ENCODE data around the gene MTUS2. TPM values are rescaled to one million over a fixed set of nuclear protein-coding genes. Genes with fewer than 3 reads are reported as not detected.

MTUS2 gene
- total and polyA plus RNA-seq, 9 of the 15 experiments (the other 6 are each of a cell fraction or from before 2014, with no cell fraction given) = 0.01 to 0.28 (median 0.06) TPM; not detected in 1

DNA sequence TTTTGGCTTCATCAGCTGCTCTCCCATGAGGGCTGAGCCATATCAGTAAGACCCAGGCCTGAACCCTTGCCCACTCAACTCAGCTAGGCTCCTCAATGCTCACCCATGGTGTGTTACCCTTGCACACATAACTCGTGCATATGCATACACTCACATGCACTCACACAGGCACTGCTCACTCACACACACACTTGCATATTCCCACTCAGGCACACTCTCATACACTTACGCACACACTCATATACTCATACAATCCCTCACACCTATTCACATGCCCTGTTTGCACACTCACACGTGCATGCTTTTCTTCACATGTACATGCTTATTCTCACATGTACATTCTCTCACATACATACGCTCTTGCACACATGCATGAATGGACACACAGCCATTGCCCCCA is 681.5 kb downstream of the MTUS2 start (continued):
- TF ChIP-seq CTCF (IDR thresholded peaks at IDR 0.05 in 2 of 3, conservative IDR thresholded peaks at IDR 0.05 in 1 of 3; ENCODE audit: insufficient read depth in 2 of 3, low read depth in 1 of 3, low read length in 3 of 3) (no peak), ZNF551 (CRISPR knock-in tag; IDR thresholded peaks at IDR 0.05) (no peak), LEF1 (IDR thresholded peaks at IDR 0.05) (no peak), ZNF41 (CRISPR knock-in tag; conservative IDR thresholded peaks at IDR 0.05) (no peak)
- TF ChIP-seq, protein P1, sequence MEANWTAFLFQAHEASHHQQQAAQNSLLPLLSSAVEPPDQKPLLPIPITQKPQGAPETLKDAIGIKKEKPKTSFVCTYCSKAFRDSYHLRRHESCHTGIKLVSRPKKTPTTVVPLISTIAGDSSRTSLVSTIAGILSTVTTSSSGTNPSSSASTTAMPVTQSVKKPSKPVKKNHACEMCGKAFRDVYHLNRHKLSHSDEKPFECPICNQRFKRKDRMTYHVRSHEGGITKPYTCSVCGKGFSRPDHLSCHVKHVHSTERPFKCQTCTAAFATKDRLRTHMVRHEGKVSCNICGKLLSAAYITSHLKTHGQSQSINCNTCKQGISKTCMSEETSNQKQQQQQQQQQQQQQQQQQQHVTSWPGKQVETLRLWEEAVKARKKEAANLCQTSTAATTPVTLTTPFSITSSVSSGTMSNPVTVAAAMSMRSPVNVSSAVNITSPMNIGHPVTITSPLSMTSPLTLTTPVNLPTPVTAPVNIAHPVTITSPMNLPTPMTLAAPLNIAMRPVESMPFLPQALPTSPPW (CRISPR knock-in tag; IDR thresholded peaks at IDR 0.05) = no peak

GRCh38 chr13:29502391-29503008 is 682.4 kb downstream of the MTUS2 start:
- POLR2A ChIA-PET = no interaction called here
- H3K9me1 ChIP-seq (ENCODE audit: control insufficient read depth, insufficient read depth, low read length) = no peaks in the 10 kb centered on the region
- no peak overlapping the region for H3K9ac ChIP-seq (ENCODE audit: insufficient read depth in 1 of 2, low read depth in 2 of 2, low read length in 2 of 2)
- no TSS peak for BruUV-seq (replicated peaks)
- FAIRE-seq (no peak), DNase-seq (ENCODE audit: extremely low read depth in 1 of 4, low spot score in 3 of 4) (no peak), ATAC-seq (no peak)
- 22% methylated on average over 9 of the region's 13 CpGs for WGBS (ENCODE audit: insufficient coverage, low coverage, missing lambda C conversion rate)
- CTCF ChIA-PET (ENCODE audit: low intra/inter-chr PET ratio) = no interaction called here
- no peak overlapping the region for H3K4me2 ChIP-seq (ENCODE audit: insufficient read depth, low read length)
- H3K36me3 ChIP-seq (ENCODE audit: control insufficient read depth, insufficient read depth, low read length) = no peaks in the 10 kb centered on the region
- no peak overlapping the region for H3K27ac ChIP-seq (ENCODE audit: extremely low read depth, low read depth, low read length)
- H2AFZ ChIP-seq (ENCODE audit: low read depth, low read length) = no peak overlapping the region
- no peak for TF ChIP-seq ETS1 (conservative IDR thresholded peaks at IDR 0.05; ENCODE audit: control insufficient read depth, low read depth, low read length)
- intact Hi-C loops (cut with micrococcal nuclease) = no loop called here
- no peaks in the 10 kb centered on the region for H3K9me3 ChIP-seq (replicated peaks; ENCODE audit: control insufficient read depth, insufficient read depth, low read depth, low read length)
- in situ Hi-C loops (cut with MboI) = no loop called here
- no peaks in the 10 kb centered on the region for H3K79me2 ChIP-seq (ENCODE audit: control insufficient read depth, insufficient read depth, low read length)
- no peak overlapping the region for H3K4me3 ChIP-seq
- peaks cover 2 to 56% of the 10 kb centered on the region in 2 experiments; a peak in 3 of 5 replicates for H3K27me3 ChIP-seq (ENCODE audit: control insufficient read depth in 2 of 2, insufficient read depth in 2 of 2, low read length in 2 of 2)
- no peaks in the 10 kb centered on the region for H4K20me1 ChIP-seq (replicated peaks; ENCODE audit: control insufficient read depth, insufficient read depth, low read length)
- peaks cover 0 to 4% of the 10 kb centered on the region in 2 experiments; a peak in 1 of 5 replicates for H3K4me1 ChIP-seq (replicated peaks in 1 of 2; ENCODE audit: control insufficient read depth in 2 of 2, insufficient read depth in 2 of 2, low read length in 2 of 2)

Measured in K562 (cell line).